ENCODE data around the gene ZNF595. TPM values are rescaled to one million over a fixed set of nuclear protein-coding genes. Genes with fewer than 3 reads are reported as not detected.

Gene ZNF595
- total and polyA plus RNA-seq, 3 donors from 2014 or later = 7.8 to 80.7 (median 50.5) TPM

DNA sequence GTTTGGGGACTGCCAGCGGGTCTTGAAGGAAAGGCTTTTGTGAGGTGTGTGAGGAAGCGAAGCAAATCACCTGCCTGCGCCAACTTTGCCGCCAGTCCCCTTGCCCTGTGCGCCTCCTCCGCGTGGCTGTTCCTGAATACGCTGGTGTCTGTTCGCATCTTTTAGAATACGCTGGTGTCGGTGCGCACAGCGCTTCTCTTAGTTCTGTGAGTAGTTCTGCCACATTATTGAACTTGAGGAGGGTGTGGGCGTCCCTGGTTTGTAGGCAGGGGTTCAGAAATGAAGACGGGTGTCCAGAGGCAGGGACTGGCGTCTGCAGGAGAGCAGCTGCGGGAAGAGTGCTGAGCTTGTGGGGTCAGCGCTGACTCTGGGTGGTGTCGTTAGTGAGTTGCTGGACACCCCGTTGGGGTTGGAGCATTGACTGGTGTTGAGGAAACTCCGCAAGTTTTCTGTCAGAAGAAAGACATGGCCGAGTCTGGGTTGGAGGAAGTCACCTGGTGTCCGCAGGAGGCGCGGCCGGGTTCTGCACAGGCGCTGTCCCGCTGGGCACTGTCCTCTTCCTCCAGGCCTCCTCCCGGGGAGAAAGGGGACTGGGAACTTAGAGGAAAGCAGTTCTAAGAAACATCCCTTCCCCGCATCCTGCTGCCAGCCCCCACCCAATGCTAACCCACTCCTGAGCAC is 72.1 kb downstream of the ZNF595 start:
- 9 to 14% methylated on average over 24 to 30 of the region's 30 CpGs for WGBS, 2 donors
- H3K27me3 ChIP-seq = no peaks in the 10 kb centered on the region
- no peaks in the 10 kb centered on the region for H3K9me3 ChIP-seq
- peak overlapping the region; percentile 77 to 89 for H3K27ac ChIP-seq
- peaks cover 27% of the 10 kb centered on the region for H3K4me1 ChIP-seq
- intact Hi-C loops (cut with DNase I; ENCODE audit: low total_unique reads) = no loop called here
- H3K4me3 ChIP-seq = peak overlapping the region; percentile 78 to 79
- H3K36me3 ChIP-seq (ENCODE audit: low read depth, missing control alignments) = no peaks in the 10 kb centered on the region
- DNase-seq = peak; percentile 83
- TF ChIP-seq, protein P1, sequence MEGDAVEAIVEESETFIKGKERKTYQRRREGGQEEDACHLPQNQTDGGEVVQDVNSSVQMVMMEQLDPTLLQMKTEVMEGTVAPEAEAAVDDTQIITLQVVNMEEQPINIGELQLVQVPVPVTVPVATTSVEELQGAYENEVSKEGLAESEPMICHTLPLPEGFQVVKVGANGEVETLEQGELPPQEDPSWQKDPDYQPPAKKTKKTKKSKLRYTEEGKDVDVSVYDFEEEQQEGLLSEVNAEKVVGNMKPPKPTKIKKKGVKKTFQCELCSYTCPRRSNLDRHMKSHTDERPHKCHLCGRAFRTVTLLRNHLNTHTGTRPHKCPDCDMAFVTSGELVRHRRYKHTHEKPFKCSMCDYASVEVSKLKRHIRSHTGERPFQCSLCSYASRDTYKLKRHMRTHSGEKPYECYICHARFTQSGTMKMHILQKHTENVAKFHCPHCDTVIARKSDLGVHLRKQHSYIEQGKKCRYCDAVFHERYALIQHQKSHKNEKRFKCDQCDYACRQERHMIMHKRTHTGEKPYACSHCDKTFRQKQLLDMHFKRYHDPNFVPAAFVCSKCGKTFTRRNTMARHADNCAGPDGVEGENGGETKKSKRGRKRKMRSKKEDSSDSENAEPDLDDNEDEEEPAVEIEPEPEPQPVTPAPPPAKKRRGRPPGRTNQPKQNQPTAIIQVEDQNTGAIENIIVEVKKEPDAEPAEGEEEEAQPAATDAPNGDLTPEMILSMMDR (IDR thresholded peaks at IDR 0.05) = no peak
- TF ChIP-seq POLR2A (IDR thresholded peaks at IDR 0.05) = no peak

DNA sequence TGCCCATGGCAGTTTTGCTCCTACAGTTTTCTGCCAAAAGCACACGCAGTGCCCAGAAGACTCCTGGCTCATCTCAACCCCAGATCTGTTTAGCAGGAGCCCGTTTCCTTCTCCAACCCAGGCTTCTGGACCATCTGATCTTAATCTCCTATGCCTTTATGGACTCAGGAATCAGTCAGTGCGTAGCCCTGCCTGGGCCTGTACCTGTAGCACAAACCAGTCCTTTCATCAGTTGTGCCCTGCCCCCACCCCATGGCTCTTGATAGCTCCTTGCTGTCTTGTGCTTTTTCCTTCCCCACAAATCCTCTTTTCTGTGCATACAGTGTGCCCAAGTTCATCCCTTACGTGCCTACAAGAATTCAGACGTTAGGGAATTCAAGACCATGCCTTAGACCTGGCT is 72.7 kb downstream of the ZNF595 start:
- Histone ChIP-seq H3K4me1 (peaks cover 22% of the 10 kb centered on the region), H3K9me3 (no peaks in the 10 kb centered on the region), H3K36me3 (ENCODE audit: low read depth, missing control alignments) (no peaks in the 10 kb centered on the region), H3K27me3 (no peaks in the 10 kb centered on the region), H3K27ac (peak overlapping the region in 1 of 2 donors; percentile 77), H3K4me3 (peak overlapping the region; percentile 78 to 79)
- WGBS, 2 donors = 29 to 53% methylated on average over 5 of the region's 5 CpGs
- intact Hi-C loops (cut with DNase I; ENCODE audit: low total_unique reads) = no loop called here
- no peak for TF ChIP-seq POLR2A (IDR thresholded peaks at IDR 0.05)
- TF ChIP-seq, protein P1 (IDR thresholded peaks at IDR 0.05) = no peak
- peak; percentile 55 for DNase-seq

DNA sequence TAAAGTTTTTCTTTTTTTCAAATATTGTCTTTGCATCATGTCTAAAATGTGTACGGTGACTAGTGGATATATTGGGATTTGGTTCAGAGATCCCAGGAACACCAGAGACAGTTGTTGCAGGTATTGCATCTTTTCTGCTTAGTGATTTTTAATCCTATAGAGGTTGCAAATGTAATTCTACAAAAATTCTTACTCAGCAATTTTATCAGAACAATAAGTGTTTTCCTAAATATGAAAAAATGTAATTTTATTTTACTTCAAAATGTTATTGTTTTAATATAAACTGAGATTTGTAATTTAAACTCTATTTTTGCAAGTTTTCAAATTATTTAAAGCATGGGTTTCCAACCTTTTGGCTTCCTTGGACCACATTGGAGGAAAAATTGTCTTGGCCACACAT is 79.4 kb downstream of the ZNF595 start:
- intact Hi-C loops (cut with DNase I; ENCODE audit: low total_unique reads) = no loop called here
- Histone ChIP-seq H3K4me3 (no peak overlapping the region), H3K27me3 (no peaks in the 10 kb centered on the region), H3K9me3 (no peaks in the 10 kb centered on the region), H3K27ac (no peak overlapping the region), H3K36me3 (ENCODE audit: low read depth, missing control alignments) (no peaks in the 10 kb centered on the region), H3K4me1 (no peaks in the 10 kb centered on the region)
- 100% methylated on average over 1 of the region's 1 CpG for WGBS, 2 donors
- TF ChIP-seq, protein P1 (IDR thresholded peaks at IDR 0.05) = no peak
- no peak for TF ChIP-seq POLR2A (IDR thresholded peaks at IDR 0.05)
- DNase-seq = no peak

Other genes with a start within 250 kb of the ZNF595 start
- gene ZNF718, start 71.2 kb downstream of the ZNF595 start, total RNA-seq = 10 to 100 TPM; 17.8 to 28.9 TPM
- gene ZNF718, start 71.2 kb downstream of the ZNF595 start, polyA plus RNA-seq (ENCODE audit: insufficient read depth, low read depth, low replicate concordance) = 6.8 TPM

All from testis (tissue), 3 donors.